Measurements from ENCODE around the gene CNDP1.
A peak's percentile ranks its signal among the peaks of the same experiment; 100 is the strongest.

Gene CNDP1

GRCh38 chr18:74534981-74535649 lies 815 bp downstream of the CNDP1 start:
- peak; percentile 21 for DNase-seq (ENCODE audit: low spot score)
- no peak overlapping the region for H3K27ac ChIP-seq
- TF ChIP-seq CTCF (IDR thresholded peaks at IDR 0.05): no peak
- no peak overlapping the region for H3K4me3 ChIP-seq

GRCh38 chr18:74539289-74539688 lies 5.0 kb downstream of the CNDP1 start:
- no peak for TF ChIP-seq CTCF (IDR thresholded peaks at IDR 0.05)
- Histone ChIP-seq H3K4me3 (no peak overlapping the region), H3K27ac (no peak overlapping the region)
- DNase-seq (ENCODE audit: low spot score): peak; percentile 41

GRCh38 chr18:74540652-74541421 lies 6.5 kb downstream of the CNDP1 start:
- peak; percentile 33 for DNase-seq (ENCODE audit: low spot score)
- Histone ChIP-seq H3K27ac (no peak overlapping the region), H3K4me3 (no peak overlapping the region)
- TF ChIP-seq CTCF (IDR thresholded peaks at IDR 0.05): no peak

- DNase-seq (ENCODE audit: low spot score): peak; percentile 16
- TF ChIP-seq CTCF (IDR thresholded peaks at IDR 0.05): no peak
- H3K4me3 ChIP-seq: no peak overlapping the region
- H3K27ac ChIP-seq: no peak overlapping the region
Measured at GRCh38 chr18:74541703-74542555, 7.6 kb downstream of the CNDP1 start.

- TF ChIP-seq CTCF (IDR thresholded peaks at IDR 0.05): no peak
- DNase-seq (ENCODE audit: low spot score): peak; percentile 57
- Histone ChIP-seq H3K27ac (no peak overlapping the region), H3K4me3 (no peak overlapping the region)
Measured at GRCh38 chr18:74544898-74545297, 10.6 kb downstream of the CNDP1 start.

GRCh38 chr18:74546007-74546406 lies 11.7 kb downstream of the CNDP1 start:
- no peak for DNase-seq (ENCODE audit: low spot score)
- no peak for TF ChIP-seq CTCF (IDR thresholded peaks at IDR 0.05)
- Histone ChIP-seq H3K27ac (peak overlapping the region in 1 of 2 donors; percentile 77), H3K4me3 (no peak overlapping the region)

Data from coronary artery (tissue), 2 donors.